ENCODE measurements around the gene CDC73. TPM values are rescaled to one million over a fixed set of nuclear protein-coding genes. Genes with fewer than 3 reads are reported as not detected.

The CDC73 gene
- total RNA-seq, 1 experiment from 2014 or later: 78.2 TPM

GRCh38 chr1:193212637-193213036 lies 90.8 kb downstream of the CDC73 start:
- in situ Hi-C loops (cut with HindIII; ENCODE audit: low pct_unique_long_range_greater_than_20kb, low sequenced_read_pairs): no loop called here
- peaks cover 11% of the 10 kb centered on the region; the same call in 1 of the 2 replicates for H3K36me3 ChIP-seq (ENCODE audit: control insufficient read depth, insufficient read depth, low read length)
- H3K4me3 ChIP-seq (ENCODE audit: low read depth in 2 of 2, low read length in 2 of 2): no peak overlapping the region
- no peaks in the 10 kb centered on the region for H3K4me1 ChIP-seq (ENCODE audit: control insufficient read depth, insufficient read depth, low read length)
- no TSS peak for BruUV-seq (replicated peaks)
- no peak overlapping the region for H3K27ac ChIP-seq (ENCODE audit: low read length)
- H3K27me3 ChIP-seq (ENCODE audit: control insufficient read depth, insufficient read depth, low read length): no peaks in the 10 kb centered on the region
- CTCF ChIA-PET: no interaction called here
- POLR2A ChIA-PET: interaction anchor here (0.6 kb wide), 1 partner anchor 55 kb away, joined by 5 read pairs; no protein-coding TSS in a partner anchor
- TF ChIP-seq CTCF (IDR thresholded peaks at IDR 0.05): no peak
- TF ChIP-seq SIN3A (IDR thresholded peaks at IDR 0.05; ENCODE audit: borderline replicate concordance, insufficient read depth, low read depth, low read length): no peak
- TF ChIP-seq POLR2AphosphoS5 (IDR thresholded peaks at IDR 0.05; ENCODE audit: low read depth, low read length): no peak
- TF ChIP-seq, protein P1, sequence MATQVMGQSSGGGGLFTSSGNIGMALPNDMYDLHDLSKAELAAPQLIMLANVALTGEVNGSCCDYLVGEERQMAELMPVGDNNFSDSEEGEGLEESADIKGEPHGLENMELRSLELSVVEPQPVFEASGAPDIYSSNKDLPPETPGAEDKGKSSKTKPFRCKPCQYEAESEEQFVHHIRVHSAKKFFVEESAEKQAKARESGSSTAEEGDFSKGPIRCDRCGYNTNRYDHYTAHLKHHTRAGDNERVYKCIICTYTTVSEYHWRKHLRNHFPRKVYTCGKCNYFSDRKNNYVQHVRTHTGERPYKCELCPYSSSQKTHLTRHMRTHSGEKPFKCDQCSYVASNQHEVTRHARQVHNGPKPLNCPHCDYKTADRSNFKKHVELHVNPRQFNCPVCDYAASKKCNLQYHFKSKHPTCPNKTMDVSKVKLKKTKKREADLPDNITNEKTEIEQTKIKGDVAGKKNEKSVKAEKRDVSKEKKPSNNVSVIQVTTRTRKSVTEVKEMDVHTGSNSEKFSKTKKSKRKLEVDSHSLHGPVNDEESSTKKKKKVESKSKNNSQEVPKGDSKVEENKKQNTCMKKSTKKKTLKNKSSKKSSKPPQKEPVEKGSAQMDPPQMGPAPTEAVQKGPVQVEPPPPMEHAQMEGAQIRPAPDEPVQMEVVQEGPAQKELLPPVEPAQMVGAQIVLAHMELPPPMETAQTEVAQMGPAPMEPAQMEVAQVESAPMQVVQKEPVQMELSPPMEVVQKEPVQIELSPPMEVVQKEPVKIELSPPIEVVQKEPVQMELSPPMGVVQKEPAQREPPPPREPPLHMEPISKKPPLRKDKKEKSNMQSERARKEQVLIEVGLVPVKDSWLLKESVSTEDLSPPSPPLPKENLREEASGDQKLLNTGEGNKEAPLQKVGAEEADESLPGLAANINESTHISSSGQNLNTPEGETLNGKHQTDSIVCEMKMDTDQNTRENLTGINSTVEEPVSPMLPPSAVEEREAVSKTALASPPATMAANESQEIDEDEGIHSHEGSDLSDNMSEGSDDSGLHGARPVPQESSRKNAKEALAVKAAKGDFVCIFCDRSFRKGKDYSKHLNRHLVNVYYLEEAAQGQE (IDR thresholded peaks at IDR 0.05; ENCODE audit: insufficient read depth in 1 of 2, low read depth in 2 of 2, low read length in 1 of 2): no peak
- TF ChIP-seq TCF7L2 (IDR thresholded peaks at IDR 0.05; ENCODE audit: low read depth, low read length): no peak
- intact Hi-C loops (cut with micrococcal nuclease; ENCODE audit: unreplicated experiment): no loop called here
- no peak for ATAC-seq
- DNase-seq (ENCODE audit: low read depth, low spot score): no peak
- H3K9me3 ChIP-seq (ENCODE audit: control insufficient read depth, insufficient read depth, low read depth, low read length): no peaks in the 10 kb centered on the region

DNA sequence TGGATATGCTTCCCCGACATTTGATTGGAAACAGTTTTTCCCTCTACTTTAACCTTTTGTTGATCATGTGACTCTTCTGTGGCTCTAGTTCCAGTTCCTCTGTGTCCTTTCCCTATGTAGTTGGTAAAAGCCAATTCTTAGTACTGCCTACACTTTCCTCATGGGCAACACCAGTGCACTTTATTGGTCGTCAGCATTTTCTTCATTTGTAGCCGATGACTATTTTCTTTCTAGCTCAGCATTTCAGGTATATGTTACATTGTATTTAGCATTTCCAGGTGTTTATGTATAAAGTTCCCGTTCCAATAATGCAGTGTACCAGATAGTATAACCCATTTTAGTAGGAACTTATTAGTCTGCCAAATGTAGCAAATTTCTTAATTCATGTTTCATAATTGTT lies 92.2 kb downstream of the CDC73 start:
- in situ Hi-C loops (cut with HindIII; ENCODE audit: low pct_unique_long_range_greater_than_20kb, low sequenced_read_pairs) (no loop called here), intact Hi-C loops (cut with micrococcal nuclease; ENCODE audit: unreplicated experiment) (no loop called here)
- Histone ChIP-seq H3K36me3 (ENCODE audit: control insufficient read depth, insufficient read depth, low read length) (peaks cover 11% of the 10 kb centered on the region; the same call in 1 of the 2 replicates), H3K27me3 (ENCODE audit: control insufficient read depth, insufficient read depth, low read length) (no peaks in the 10 kb centered on the region), H3K9me3 (ENCODE audit: control insufficient read depth, insufficient read depth, low read depth, low read length) (no peaks in the 10 kb centered on the region), H3K4me3 (ENCODE audit: low read depth in 2 of 2, low read length in 2 of 2) (no peak overlapping the region), H3K4me1 (ENCODE audit: control insufficient read depth, insufficient read depth, low read length) (no peaks in the 10 kb centered on the region), H3K27ac (ENCODE audit: low read length) (no peak overlapping the region)
- ATAC-seq (no peak), DNase-seq (ENCODE audit: low read depth, low spot score) (no peak)
- TF ChIP-seq CTCF (IDR thresholded peaks at IDR 0.05): no peak
- ChIA-PET CTCF (no interaction called here), POLR2A (no interaction called here)
- BruUV-seq (replicated peaks): no TSS peak
